SK-N-MC (cell line): ENCODE results near the gene CD59.

Experiments
- EZH2 ChIP-seq: fragments of 200-600 bp; sonication (generic); IDR thresholded peaks from one replicate; pipeline ENCODE4 v1.6.1; 2017; ENCODE audit warnings: antibody characterized with exemption
- FOXP2 ChIP-seq: optimal IDR thresholded peaks from 2 replicates; pipeline ENCODE3; 2011; ENCODE audit warnings: mild to moderate bottlenecking, moderate library complexity; ENCODE audit not compliant: insufficient read depth; ENCODE audit errors: extremely low read length, control extremely low read depth
- POLR2AphosphoS5 ChIP-seq: IDR thresholded peaks from 2 replicates; pipeline ENCODE4 v1.6.1; 2012; ENCODE audit warnings: mild to moderate bottlenecking, low read depth, low read length, borderline replicate concordance

DNA sequence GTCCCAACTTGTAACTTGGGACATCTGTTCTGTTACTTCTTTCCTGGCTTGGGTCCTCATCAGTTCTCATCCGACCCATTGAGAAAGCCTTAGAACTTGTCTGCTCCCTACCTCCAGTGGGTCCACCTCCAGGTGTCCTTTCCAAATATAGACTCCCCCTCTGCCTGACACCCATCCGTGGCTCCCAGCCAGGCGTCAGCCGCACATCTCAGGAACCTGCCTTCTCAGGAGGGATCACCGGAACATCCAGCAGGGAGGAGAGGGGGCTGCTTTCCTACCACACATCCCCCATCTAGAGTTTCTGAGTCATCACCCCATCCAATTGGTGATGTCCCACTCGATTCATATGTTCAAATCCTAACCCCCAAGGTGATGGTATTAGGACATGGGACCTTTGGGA, 72.1 kb downstream of the CD59 start:
- no peak for TF ChIP-seq POLR2AphosphoS5
- TF ChIP-seq EZH2: no peak
- TF ChIP-seq FOXP2: no peak
